Measurements from ENCODE around the gene USP34. TPM values are rescaled to one million over a fixed set of nuclear protein-coding genes. Genes with fewer than 3 reads are reported as not detected.

USP34 gene
- total and polyA plus RNA-seq, 4 donors, result 13.4 to 82.7 (median 51.1) TPM

DNA sequence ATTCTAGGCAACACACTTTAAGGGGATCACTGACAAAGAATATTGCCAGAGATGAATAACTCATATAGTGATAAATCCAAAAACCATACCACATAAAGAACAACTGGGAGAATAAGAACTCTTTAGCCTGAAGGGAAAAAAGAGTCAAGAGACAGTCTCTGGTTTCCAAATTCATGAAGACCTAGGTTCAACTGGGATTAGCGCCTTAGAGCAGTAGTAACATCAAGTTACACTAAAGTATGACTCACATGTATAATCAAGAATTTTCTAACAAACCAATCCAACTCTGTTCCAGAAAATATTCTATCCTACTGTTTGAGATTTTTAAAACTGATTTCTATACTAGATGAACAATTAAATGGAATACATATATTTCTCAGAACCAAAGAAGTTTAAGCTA is 93.8 kb downstream of the USP34 start:
- no peak for TF ChIP-seq RAD21 (IDR thresholded peaks at IDR 0.05)
- TF ChIP-seq, protein P1, sequence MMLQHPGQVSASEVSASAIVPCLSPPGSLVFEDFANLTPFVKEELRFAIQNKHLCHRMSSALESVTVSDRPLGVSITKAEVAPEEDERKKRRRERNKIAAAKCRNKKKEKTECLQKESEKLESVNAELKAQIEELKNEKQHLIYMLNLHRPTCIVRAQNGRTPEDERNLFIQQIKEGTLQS (IDR thresholded peaks at IDR 0.05), result no peak
- TF ChIP-seq, protein P2, sequence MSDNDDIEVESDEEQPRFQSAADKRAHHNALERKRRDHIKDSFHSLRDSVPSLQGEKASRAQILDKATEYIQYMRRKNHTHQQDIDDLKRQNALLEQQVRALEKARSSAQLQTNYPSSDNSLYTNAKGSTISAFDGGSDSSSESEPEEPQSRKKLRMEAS (IDR thresholded peaks at IDR 0.05), result no peak
- TF ChIP-seq GABPA (IDR thresholded peaks at IDR 0.05 in 1 of 2, conservative IDR thresholded peaks at IDR 0.05 in 1 of 2), result no peak
- TF ChIP-seq FOXA2 (IDR thresholded peaks at IDR 0.05), result no peak
- TF ChIP-seq, protein P3, sequence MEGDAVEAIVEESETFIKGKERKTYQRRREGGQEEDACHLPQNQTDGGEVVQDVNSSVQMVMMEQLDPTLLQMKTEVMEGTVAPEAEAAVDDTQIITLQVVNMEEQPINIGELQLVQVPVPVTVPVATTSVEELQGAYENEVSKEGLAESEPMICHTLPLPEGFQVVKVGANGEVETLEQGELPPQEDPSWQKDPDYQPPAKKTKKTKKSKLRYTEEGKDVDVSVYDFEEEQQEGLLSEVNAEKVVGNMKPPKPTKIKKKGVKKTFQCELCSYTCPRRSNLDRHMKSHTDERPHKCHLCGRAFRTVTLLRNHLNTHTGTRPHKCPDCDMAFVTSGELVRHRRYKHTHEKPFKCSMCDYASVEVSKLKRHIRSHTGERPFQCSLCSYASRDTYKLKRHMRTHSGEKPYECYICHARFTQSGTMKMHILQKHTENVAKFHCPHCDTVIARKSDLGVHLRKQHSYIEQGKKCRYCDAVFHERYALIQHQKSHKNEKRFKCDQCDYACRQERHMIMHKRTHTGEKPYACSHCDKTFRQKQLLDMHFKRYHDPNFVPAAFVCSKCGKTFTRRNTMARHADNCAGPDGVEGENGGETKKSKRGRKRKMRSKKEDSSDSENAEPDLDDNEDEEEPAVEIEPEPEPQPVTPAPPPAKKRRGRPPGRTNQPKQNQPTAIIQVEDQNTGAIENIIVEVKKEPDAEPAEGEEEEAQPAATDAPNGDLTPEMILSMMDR (IDR thresholded peaks at IDR 0.05; ENCODE audit: low read depth, low read length, missing input control), result no peak
- TF ChIP-seq FOXA1 (IDR thresholded peaks at IDR 0.05), result no peak
- TF ChIP-seq RXRA (IDR thresholded peaks at IDR 0.05), result no peak
- TF ChIP-seq, protein P4, sequence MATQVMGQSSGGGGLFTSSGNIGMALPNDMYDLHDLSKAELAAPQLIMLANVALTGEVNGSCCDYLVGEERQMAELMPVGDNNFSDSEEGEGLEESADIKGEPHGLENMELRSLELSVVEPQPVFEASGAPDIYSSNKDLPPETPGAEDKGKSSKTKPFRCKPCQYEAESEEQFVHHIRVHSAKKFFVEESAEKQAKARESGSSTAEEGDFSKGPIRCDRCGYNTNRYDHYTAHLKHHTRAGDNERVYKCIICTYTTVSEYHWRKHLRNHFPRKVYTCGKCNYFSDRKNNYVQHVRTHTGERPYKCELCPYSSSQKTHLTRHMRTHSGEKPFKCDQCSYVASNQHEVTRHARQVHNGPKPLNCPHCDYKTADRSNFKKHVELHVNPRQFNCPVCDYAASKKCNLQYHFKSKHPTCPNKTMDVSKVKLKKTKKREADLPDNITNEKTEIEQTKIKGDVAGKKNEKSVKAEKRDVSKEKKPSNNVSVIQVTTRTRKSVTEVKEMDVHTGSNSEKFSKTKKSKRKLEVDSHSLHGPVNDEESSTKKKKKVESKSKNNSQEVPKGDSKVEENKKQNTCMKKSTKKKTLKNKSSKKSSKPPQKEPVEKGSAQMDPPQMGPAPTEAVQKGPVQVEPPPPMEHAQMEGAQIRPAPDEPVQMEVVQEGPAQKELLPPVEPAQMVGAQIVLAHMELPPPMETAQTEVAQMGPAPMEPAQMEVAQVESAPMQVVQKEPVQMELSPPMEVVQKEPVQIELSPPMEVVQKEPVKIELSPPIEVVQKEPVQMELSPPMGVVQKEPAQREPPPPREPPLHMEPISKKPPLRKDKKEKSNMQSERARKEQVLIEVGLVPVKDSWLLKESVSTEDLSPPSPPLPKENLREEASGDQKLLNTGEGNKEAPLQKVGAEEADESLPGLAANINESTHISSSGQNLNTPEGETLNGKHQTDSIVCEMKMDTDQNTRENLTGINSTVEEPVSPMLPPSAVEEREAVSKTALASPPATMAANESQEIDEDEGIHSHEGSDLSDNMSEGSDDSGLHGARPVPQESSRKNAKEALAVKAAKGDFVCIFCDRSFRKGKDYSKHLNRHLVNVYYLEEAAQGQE (IDR thresholded peaks at IDR 0.05), result no peak
- TF ChIP-seq, protein P5, sequence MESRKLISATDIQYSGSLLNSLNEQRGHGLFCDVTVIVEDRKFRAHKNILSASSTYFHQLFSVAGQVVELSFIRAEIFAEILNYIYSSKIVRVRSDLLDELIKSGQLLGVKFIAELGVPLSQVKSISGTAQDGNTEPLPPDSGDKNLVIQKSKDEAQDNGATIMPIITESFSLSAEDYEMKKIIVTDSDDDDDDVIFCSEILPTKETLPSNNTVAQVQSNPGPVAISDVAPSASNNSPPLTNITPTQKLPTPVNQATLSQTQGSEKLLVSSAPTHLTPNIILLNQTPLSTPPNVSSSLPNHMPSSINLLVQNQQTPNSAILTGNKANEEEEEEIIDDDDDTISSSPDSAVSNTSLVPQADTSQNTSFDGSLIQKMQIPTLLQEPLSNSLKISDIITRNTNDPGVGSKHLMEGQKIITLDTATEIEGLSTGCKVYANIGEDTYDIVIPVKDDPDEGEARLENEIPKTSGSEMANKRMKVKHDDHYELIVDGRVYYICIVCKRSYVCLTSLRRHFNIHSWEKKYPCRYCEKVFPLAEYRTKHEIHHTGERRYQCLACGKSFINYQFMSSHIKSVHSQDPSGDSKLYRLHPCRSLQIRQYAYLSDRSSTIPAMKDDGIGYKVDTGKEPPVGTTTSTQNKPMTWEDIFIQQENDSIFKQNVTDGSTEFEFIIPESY (IDR thresholded peaks at IDR 0.05), result no peak
- no peak for TF ChIP-seq NR2F2 (IDR thresholded peaks at IDR 0.05)
- TF ChIP-seq HNF4G (IDR thresholded peaks at IDR 0.05), result no peak
- no peak for TF ChIP-seq SP1 (IDR thresholded peaks at IDR 0.05)
- no peaks in the 10 kb centered on the region for H3K4me1 ChIP-seq (ENCODE audit: control insufficient read depth in 4 of 4, insufficient read depth in 4 of 4, low read length in 3 of 4)
- H3K9ac ChIP-seq (ENCODE audit: low read depth in 1 of 2, low read length in 2 of 2), result no peak overlapping the region
- peaks cover 0 to 45% (median 21%) of the 10 kb centered on the region in 4 donors for H3K36me3 ChIP-seq (ENCODE audit: control insufficient read depth in 4 of 4, insufficient read depth in 3 of 4, low read depth in 1 of 4, low read length in 3 of 4)
- no peaks in the 10 kb centered on the region for H3K9me3 ChIP-seq (ENCODE audit: control insufficient read depth in 4 of 4, low read length in 3 of 4)
- no peak overlapping the region for H3K4me3 ChIP-seq (ENCODE audit: low read depth in 1 of 3, low read length in 3 of 3)
- no peak for DNase-seq (ENCODE audit: low spot score)
- no peak overlapping the region for H3K27ac ChIP-seq (ENCODE audit: low read depth in 1 of 2, low read length in 2 of 2)
- no peaks in the 10 kb centered on the region for H3K27me3 ChIP-seq (ENCODE audit: control insufficient read depth in 4 of 4, insufficient read depth in 4 of 4, low read length in 3 of 4)
- 55% methylated on average over 1 of the region's 1 CpG for WGBS

DNA sequence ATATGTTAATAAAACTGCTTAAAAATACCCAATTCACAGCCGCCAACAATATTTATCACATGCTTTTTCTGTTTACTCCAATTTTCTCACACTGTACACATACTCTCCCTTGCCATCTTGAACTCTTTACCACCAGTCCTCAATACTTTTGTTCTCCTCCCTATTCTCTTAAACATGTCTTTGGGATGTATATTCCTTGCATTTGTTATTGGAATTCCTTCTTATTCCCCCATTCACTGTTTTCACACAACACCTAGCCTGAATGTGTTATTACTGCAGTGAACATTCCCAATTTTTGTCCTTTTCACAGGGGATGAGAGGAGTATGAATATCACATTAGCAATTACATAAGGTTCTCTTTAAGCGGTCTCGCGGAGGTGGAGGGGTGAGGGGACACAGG is 94.7 kb downstream of the USP34 start:
- Histone ChIP-seq H3K27ac (ENCODE audit: low read depth in 1 of 2, low read length in 2 of 2) (no peak overlapping the region), H3K4me1 (ENCODE audit: control insufficient read depth in 4 of 4, insufficient read depth in 4 of 4, low read length in 3 of 4) (no peaks in the 10 kb centered on the region), H3K9me3 (ENCODE audit: control insufficient read depth in 4 of 4, low read length in 3 of 4) (no peaks in the 10 kb centered on the region), H3K9ac (ENCODE audit: low read depth in 1 of 2, low read length in 2 of 2) (no peak overlapping the region), H3K36me3 (ENCODE audit: control insufficient read depth in 4 of 4, insufficient read depth in 3 of 4, low read depth in 1 of 4, low read length in 3 of 4) (peaks cover 0 to 48% (median 19%) of the 10 kb centered on the region in 4 donors), H3K27me3 (ENCODE audit: control insufficient read depth in 4 of 4, insufficient read depth in 4 of 4, low read length in 3 of 4) (no peaks in the 10 kb centered on the region), H3K4me3 (ENCODE audit: low read depth in 1 of 3, low read length in 3 of 3) (no peak overlapping the region)
- 98% methylated on average over 4 of the region's 4 CpGs for WGBS
- DNase-seq (ENCODE audit: low spot score), result no peak
- TF ChIP-seq JUND (IDR thresholded peaks at IDR 0.05), result no peak
- TF ChIP-seq HNF4A (conservative IDR thresholded peaks at IDR 0.05), result no peak
- TF ChIP-seq RAD21 (IDR thresholded peaks at IDR 0.05), result no peak
- TF ChIP-seq SP1 (IDR thresholded peaks at IDR 0.05), result no peak
- TF ChIP-seq, protein P3 (IDR thresholded peaks at IDR 0.05; ENCODE audit: low read depth, low read length, missing input control), result no peak
- TF ChIP-seq, protein P5 (IDR thresholded peaks at IDR 0.05), result no peak
- TF ChIP-seq YY1 (IDR thresholded peaks at IDR 0.05), result no peak
- TF ChIP-seq, protein P2 (IDR thresholded peaks at IDR 0.05), result no peak
- TF ChIP-seq FOXA1 (IDR thresholded peaks at IDR 0.05), result no peak
- TF ChIP-seq, protein P1 (IDR thresholded peaks at IDR 0.05), result no peak
- TF ChIP-seq RXRA (IDR thresholded peaks at IDR 0.05), result no peak
- no peak for TF ChIP-seq HNF4G (IDR thresholded peaks at IDR 0.05)
- TF ChIP-seq NR2F2 (IDR thresholded peaks at IDR 0.05), result no peak
- TF ChIP-seq FOXA2 (IDR thresholded peaks at IDR 0.05), result no peak

All from liver (tissue), 9 donors.